GM21526 (cell line): ENCODE results near the gene HSF5.
A peak's percentile ranks its signal among the peaks of the same experiment; 100 is the strongest.

Experiments
- ATAC-seq: cut with Tn5 transposase; IDR thresholded peaks from one replicate; pipeline ENCODE4 v1.9.1; 2021; ENCODE audit warnings: moderate library complexity; ENCODE audit not compliant: unreplicated experiment, low FRiP score

Gene HSF5

GRCh38 chr17:58487589-58488427, at the start of gene HSF5:
Gene HSF5, minus strand, starts transcription at chr17:58488408. Its CDS starts 134 bp downstream, at chr17:58488274.
- no peak for ATAC-seq

GRCh38 chr17:58537266-58537665, 49.1 kb upstream of the HSF5 start:
- no peak for ATAC-seq

DNA sequence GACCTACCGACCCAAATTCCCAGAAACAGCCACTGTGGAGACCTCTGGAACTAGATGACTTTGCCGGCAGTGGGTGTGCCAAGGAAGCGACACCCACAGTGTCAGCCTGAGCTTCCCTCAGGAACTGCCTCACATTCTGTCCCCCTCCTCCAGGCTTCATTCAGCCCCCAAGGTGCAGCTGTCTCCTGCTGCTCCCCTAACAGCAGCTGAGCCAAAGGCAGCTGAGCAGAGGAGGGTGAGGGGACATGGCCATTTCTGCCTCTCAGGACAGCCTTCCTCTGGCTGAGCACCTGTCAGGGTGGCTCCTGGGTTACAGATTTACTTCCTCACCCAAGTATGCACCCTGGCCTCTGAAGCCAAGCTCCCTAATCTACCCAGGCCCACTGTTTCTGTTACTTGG, 48.3 kb upstream of the HSF5 start:
- ATAC-seq = no peak

DNA sequence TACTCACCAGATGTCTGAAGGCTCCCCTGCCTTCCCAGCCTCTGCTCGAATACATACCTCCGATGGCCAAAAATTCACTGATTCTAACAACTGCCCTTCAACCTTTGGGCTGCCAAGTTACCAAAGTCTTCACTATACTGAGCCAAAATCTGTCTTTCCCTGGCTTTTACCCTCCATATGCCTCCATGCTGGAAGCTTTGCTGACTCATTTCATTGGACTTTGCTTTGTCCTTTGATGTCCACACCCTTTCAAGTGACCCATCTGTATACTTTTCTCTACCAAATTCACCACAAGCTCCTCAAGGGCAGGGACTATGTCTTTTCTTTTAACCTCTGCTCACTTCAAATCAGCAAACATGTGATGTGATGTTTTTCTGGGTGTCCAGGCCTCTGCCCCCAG, 47.2 kb upstream of the HSF5 start:
- no peak for ATAC-seq

DNA sequence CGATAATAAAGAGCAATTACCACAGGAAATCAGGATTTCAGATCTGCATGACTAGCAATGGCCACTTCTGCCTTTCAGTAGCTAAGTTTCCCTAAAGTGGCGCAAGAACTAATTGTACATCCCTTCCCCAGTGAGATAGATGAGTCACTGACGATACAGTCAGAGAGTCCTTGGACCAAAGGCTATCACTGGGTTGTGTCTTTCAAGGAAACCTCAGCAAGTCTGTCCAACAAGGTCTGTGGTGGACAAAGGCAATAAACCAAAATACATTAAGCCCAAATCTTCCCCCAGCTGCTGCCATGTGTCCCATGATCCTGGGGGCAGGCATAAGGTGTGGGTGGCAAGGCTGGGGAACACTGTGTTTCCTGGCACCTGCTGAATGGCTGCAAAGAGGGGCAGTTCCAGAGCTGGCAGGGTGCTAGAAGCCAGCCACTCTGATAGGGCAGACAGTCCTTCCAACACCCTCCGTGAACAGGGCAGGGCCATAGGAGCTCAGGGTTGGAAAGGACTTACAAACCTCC, 46.8 kb upstream of the HSF5 start:
- ATAC-seq = no peak

GRCh38 chr17:58534331-58534730, 46.1 kb upstream of the HSF5 start:
- ATAC-seq = no peak

DNA sequence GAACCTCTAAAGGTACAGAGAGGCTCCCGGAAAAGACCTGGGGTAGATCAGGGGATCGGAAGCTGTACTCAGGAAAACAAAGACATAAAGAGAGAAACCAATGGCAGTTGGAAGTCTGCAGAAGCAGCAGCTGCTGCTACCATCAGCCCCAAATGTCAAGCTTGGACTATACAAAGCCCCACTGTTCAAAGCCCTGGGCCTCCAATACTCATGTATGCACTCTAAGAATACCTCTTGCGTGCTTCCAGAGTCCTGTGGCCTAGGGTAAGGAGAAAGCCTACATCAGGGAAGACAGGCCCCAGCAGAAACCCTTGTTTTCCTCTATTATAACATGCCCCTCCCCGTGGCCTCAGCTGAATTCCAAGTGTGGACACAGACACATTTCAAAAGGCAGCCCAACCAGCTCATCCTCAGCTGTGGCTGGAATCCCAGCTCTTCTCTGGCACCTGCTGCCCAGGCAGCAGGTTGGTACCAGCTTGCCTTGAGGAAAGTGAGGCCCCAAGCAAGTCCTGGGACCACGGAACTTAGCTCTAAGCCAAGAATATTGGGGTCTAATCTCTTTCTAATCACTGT, 45.5 kb upstream of the HSF5 start:
- no peak for ATAC-seq

DNA sequence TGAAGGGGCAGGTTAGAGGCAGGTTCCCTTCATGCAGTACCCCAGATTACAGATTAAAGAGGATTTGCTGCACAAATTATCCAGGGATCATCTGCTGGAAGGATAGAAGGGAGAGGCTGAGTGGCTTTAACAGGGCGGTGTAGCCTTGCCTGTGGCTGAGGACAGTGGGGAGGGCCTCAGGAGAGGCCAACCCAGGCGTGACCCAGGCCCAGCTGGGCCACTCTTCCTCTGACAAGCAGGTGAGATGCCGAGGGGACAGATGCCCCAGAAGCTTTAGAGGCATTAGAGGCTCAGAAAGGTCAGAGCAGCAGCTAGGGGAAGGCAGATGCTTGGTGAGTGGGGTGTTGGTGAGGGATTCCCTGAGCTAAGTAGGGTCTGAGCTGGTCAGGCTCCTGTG, 44.3 kb upstream of the HSF5 start:
- ATAC-seq = no peak

GRCh38 chr17:58531661-58532554, 43.7 kb upstream of the HSF5 start:
- ATAC-seq = peak; percentile 57

- ATAC-seq = no peak
These were observed 42.9 kb upstream of the HSF5 start for GRCh38 chr17:58531122-58531521.

- no peak for ATAC-seq
These were observed 42.4 kb upstream of the HSF5 start for GRCh38 chr17:58530655-58531054.

DNA sequence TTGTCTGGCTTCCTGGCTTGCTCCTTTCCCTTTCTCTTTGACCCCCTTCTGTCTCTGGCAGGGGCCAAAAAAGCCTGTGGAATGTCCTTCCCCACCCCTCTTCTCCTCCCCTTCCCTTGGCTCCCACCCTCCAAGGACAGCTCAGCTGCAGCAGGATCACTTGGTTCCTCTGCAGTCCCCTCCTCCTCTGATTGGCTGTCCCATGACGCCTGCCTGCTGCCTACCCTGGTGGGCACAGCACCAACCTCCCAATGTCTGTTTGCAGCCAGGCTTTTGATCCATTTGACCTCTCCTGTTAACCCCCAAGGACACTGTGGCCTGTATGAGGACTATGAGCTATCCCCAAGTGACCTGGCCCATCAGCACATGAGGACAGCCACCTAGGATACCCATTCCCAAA, 41.1 kb upstream of the HSF5 start:
- no peak for ATAC-seq

- no peak for ATAC-seq
These were observed 40.2 kb upstream of the HSF5 start for GRCh38 chr17:58528443-58528842.

DNA sequence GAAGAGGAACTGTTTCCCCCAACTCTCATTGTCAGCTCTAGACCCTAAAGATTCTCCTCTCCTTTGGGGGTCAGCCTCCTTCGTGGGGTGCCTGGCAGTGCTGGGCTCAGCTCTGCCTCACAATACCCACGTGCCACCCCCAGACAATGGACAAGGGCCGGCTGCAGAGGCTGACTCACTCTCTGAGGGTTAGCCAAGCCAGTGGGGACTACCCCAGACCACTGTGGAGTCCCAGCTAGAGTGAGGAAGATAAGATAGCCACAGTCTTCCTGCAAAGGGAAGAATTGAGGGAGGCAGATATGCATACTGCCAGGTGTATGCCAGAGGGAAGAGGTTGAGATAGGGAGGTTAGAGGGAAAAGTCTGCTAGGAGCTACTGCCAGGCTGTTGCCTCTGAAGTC, 39.7 kb upstream of the HSF5 start:
- ATAC-seq = no peak

DNA sequence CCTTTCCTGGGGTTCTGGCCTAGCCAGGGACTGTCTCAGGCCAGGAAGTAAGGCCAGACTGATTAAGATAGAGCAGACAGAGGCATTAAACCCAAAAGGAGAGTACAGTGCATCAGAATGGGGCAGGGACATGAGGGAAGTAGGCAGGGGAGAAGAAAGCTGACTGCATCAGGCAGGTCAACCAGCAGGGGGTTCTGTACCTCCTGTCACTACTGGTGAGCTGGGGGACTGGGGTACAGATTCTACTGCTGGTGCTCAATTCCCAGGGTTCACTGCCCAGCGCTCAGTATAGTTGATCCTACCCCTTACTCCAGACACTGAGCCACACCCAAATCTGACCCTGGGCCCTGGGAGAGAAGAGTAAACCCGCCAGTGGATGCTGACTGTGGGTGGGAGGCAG, 39.1 kb upstream of the HSF5 start:
- no peak for ATAC-seq

GRCh38 chr17:58525239-58525638, 37.0 kb upstream of the HSF5 start:
- no peak for ATAC-seq

- ATAC-seq = no peak
These were observed 33.5 kb upstream of the HSF5 start for GRCh38 chr17:58521680-58522079.

GRCh38 chr17:58520843-58521430, 32.7 kb upstream of the HSF5 start:
- no peak for ATAC-seq

DNA sequence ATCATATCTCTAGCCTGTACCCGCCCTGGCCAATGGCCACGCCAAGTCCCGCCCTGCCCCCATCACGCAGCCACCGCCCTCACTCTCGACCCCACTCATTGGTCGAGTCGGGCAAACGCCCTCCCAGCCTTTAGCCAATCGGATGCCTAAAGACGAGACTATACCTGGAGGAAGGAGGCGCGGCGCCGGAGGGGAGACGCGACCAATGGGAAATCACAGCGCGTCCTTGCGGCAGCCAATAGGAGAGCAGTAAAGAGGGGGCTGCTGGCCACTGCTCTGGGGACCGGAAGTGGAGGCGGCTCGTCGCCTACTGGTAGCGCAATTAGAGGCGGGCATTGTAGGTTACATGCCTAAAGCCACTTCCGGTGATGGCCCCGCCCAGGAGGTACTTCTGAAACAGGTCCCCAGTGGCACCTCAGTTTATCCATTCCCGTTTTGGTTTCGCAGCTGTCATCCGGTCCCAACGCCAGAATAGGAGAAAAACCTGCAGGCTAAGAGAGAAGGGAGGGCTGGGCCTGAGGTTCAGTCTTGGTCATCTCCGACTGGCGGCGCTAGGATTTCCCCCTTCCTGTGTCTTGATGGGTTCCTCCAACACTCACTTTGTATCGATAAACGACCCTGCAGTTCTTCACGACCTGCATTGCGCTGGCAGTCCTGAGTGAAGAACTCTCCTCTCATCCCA, 29.9 kb upstream of the HSF5 start:
- peak; percentile 76 for ATAC-seq

DNA sequence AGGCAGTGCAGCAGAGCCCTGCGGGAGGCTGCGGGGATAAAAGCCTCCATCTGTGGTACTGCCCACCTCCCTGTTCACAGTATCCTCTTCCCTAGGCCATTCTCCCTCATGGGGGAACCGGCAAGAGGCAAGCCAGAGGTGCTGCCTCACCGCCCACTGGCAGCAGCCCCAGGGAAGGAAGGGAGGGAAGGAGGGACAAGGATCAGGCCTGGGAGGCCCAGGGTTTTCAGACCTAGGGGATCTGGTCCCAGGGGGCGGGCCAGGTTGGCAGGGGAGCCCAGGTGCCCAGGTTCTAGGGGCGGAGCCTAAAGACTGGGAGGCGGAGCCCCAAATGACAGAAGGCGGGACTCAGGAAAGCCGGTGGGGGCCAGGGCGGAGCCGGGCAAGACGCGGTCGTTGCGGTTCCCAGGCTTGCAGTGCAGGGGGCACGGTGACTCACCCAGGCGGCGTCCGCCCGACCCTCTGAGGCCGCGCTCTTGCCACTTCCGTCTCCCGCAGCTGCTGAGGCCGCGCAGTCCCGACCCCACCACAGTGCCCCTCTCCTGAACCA, 29.2 kb upstream of the HSF5 start:
- ATAC-seq = no peak
